K562 (cell line): ENCODE measurements around the gene RIOK3. TPM values are rescaled to one million over a fixed set of nuclear protein-coding genes. Genes with fewer than 3 reads are reported as not detected.

Experiments
- ATF1 ChIP-seq, 2 experiments: fragments of 450-650 bp in 1 of 2; IDR thresholded peaks; 2 replicates each; pipeline ENCODE4 v1.6.1; 2016; ENCODE audit warnings: missing compliant biosample characterization in 1 of 2, missing genetic modification characterization in 1 of 2
- ATF7 ChIP-seq: fragments of 450-650 bp; IDR thresholded peaks from 2 replicates; pipeline ENCODE4 v1.7.1; 2014; ENCODE audit warnings: mild to moderate bottlenecking, moderate library complexity
- BCLAF1 ChIP-seq, 2 experiments: fragments of 450-650 bp in 1 of 2; IDR thresholded peaks; 2 replicates each; pipeline ENCODE4 v1.6.1; 2011 to 2017; ENCODE audit warnings: low read depth in 2 of 2, antibody characterized with exemption in 1 of 2, borderline replicate concordance in 1 of 2, low read length in 1 of 2, mild to moderate bottlenecking in 1 of 2, mixed read lengths in 1 of 2; ENCODE audit not compliant: control insufficient read depth in 1 of 2
- CBFA2T2 ChIP-seq: fragments of 450-650 bp; conservative IDR thresholded peaks from 2 replicates; pipeline ENCODE4 v1.6.1; 2017; ENCODE audit warnings: mild to moderate bottlenecking
- CBFA2T3 ChIP-seq: fragments of 450-650 bp; IDR thresholded peaks from 2 replicates; pipeline ENCODE4 v1.6.1; 2017
- EGR1 ChIP-seq: fragments of 450-650 bp; conservative IDR thresholded peaks from 2 replicates; pipeline ENCODE4 v1.6.1; 2017; ENCODE audit warnings: mild to moderate bottlenecking
- ETV1 ChIP-seq: fragments of 450-650 bp; conservative IDR thresholded peaks from 2 replicates; pipeline ENCODE4 v1.6.1; 2016; ENCODE audit warnings: missing genetic modification characterization, control low read depth, low read depth, missing compliant biosample characterization
- FIP1L1 ChIP-seq: fragments of 200-400 bp; formaldehyde crosslinking; IDR thresholded peaks from 2 replicates; pipeline ENCODE4 v1.6.1; 2018; ENCODE audit warnings: mild to moderate bottlenecking, low read depth, low read length; ENCODE audit not compliant: poor library complexity, severe bottlenecking
- HNRNPL ChIP-seq: fragments of 200-400 bp; formaldehyde crosslinking; IDR thresholded peaks from 2 replicates; pipeline ENCODE4 v1.6.1; 2017; ENCODE audit warnings: low read depth, mild to moderate bottlenecking, low read length
- HOXB6 ChIP-seq: fragments of 250-450 bp; sonication (Bioruptor Pico); IDR thresholded peaks from 2 replicates; pipeline ENCODE4 v1.5.1; 2022; ENCODE audit warnings: mild to moderate bottlenecking, borderline replicate concordance
- MYNN ChIP-seq, 2 experiments: sonication (generic); formaldehyde crosslinking in 1 of 2; IDR thresholded peaks; 2 replicates each; pipeline versions ENCODE4 v1.5.0 to v1.6.1; 2016 to 2020; ENCODE audit warnings: antibody characterized with exemption in 1 of 2, missing genetic modification reagents in 1 of 2
- NEUROD1 ChIP-seq: fragments of 150-350 bp; IDR thresholded peaks from 2 replicates; pipeline ENCODE4 v1.6.1; 2014; ENCODE audit warnings: borderline replicate concordance, low read length, low read depth; ENCODE audit not compliant: partially characterized antibody
- NRF1 ChIP-seq, 2 experiments: fragments of 450-650 bp; IDR thresholded peaks in 1 of 2; conservative IDR thresholded peaks in 1 of 2; 2 replicates each; pipeline ENCODE4 v1.6.1; 2014; ENCODE audit warnings: mild to moderate bottlenecking in 2 of 2
- RB1 ChIP-seq: fragments of 450-650 bp; IDR thresholded peaks from 2 replicates; pipeline ENCODE4 v1.6.1; 2017; ENCODE audit warnings: low read depth, mild to moderate bottlenecking
- SFPQ ChIP-seq: fragments of 200-400 bp; formaldehyde crosslinking; IDR thresholded peaks from 2 replicates; pipeline ENCODE4 v1.6.1; 2017; ENCODE audit warnings: mild to moderate bottlenecking, low read depth, low read length, moderate library complexity
- SREBF1 ChIP-seq: fragments of 150-350 bp; IDR thresholded peaks from 2 replicates; pipeline ENCODE4 v1.6.1; 2014; ENCODE audit warnings: antibody characterized with exemption, low read depth, low read length, borderline replicate concordance
- SRF ChIP-seq, 2 experiments: fragments of 250-450, 450-650 bp in 1 of 2; sonication (Bioruptor Pico) in 1 of 2; sonication (generic) in 1 of 2; formaldehyde crosslinking; IDR thresholded peaks; 2 replicates each; pipeline versions ENCODE4 v1.5.0 to v1.5.1; 2020 to 2022; ENCODE audit warnings: mild to moderate bottlenecking in 1 of 2, missing genetic modification reagents in 1 of 2
- SRSF3 ChIP-seq: fragments of 200-400 bp; formaldehyde crosslinking; IDR thresholded peaks from 2 replicates; pipeline ENCODE4 v1.6.1; 2016; ENCODE audit warnings: mild to moderate bottlenecking, low read length, moderate library complexity; ENCODE audit not compliant: insufficient read depth
- UBTF ChIP-seq, 2 experiments: IDR thresholded peaks; 2 replicates each; pipeline ENCODE4 v1.6.1; 2012; ENCODE audit warnings: improper control_type of control experiment in 2 of 2, low read depth in 2 of 2, low read length in 2 of 2, borderline replicate concordance in 1 of 2
- ZNF668 ChIP-seq: fragments of 250-450 bp; sonication (Bioruptor Pico); IDR thresholded peaks from 2 replicates; pipeline ENCODE4 v1.8.0; 2022; ENCODE audit warnings: mild to moderate bottlenecking, inconsistent platforms
- polyA plus RNA-seq, 8 experiments: library from polyadenylated mRNA; depleted of rRNA in 4 of 8; stranded (reverse) in 5 of 8; unstranded in 3 of 8; fragments of >200 nt; fragmentation: Nextera tagmentation in 2 of 8; fragmentation: Illumina TruSeq in 1 of 8; extraction: Ambion mirVana in 2 of 8; extraction: Trizol in 1 of 8; gene quantifications; 2 replicates each; pipeline versions ENCODE4 v1.2.1 to v1.2.3, GENCODE V29; 2011 to 2014; ENCODE audit warnings: inconsistent platforms in 1 of 8, missing spikeins in 1 of 8
- total RNA-seq, 7 experiments: library from RNA; depleted of rRNA in 6 of 7; stranded (reverse); fragments of >200 nt in 6 of 7; fragmentation: Illumina TruSeq in 2 of 7; extraction: Trizol in 2 of 7; gene quantifications; 2 replicates each; pipeline versions ENCODE4 v1.2.1 to v1.2.3, GENCODE V29; 2011 to 2021; ENCODE audit warnings: low replicate concordance in 1 of 7

RIOK3 gene
- total and polyA plus RNA-seq, 9 of the 15 experiments (the other 6 are each of a cell fraction or from before 2014, with no cell fraction given) = 21.4 to 89.5 (median 62.9) TPM

- TF ChIP-seq SREBF1 = no peak
- no peak for TF ChIP-seq SRSF3
- no peak for TF ChIP-seq SFPQ
- TF ChIP-seq BCLAF1 (IDR thresholded peaks at IDR 0.05; ENCODE audit: borderline replicate concordance in 1 of 2, control insufficient read depth in 1 of 2, low read depth in 2 of 2, low read length in 1 of 2) = no peak
- TF ChIP-seq ATF7 = peak; percentile 94
- TF ChIP-seq CBFA2T3 = peak; percentile 78
- TF ChIP-seq CBFA2T2 = peak; percentile 50; the same call in 1 of the 2 replicates
- TF ChIP-seq FIP1L1 = no peak
- TF ChIP-seq MYNN (IDR thresholded peaks at IDR 0.05) = peak; percentile 87
- TF ChIP-seq MYNN (CRISPR knock-in tag; IDR thresholded peaks at IDR 0.05) = no peak
- TF ChIP-seq SRF (CRISPR knock-in tag; IDR thresholded peaks at IDR 0.05) = no peak
- no peak for TF ChIP-seq HNRNPL
- 0 out of 4 replicates have a peak, but pooled peaks of 1 of the 2 experiments have one; percentile 40 for TF ChIP-seq UBTF (IDR thresholded peaks at IDR 0.05; ENCODE audit: borderline replicate concordance in 1 of 2, low read depth in 2 of 2, low read length in 2 of 2)
- peak; percentile 43 to 59 for TF ChIP-seq NRF1 (conservative IDR thresholded peaks at IDR 0.05 in 1 of 2, IDR thresholded peaks at IDR 0.05 in 1 of 2)
- no peak for TF ChIP-seq EGR1
- TF ChIP-seq HOXB6 (CRISPR knock-in tag) = no peak
- TF ChIP-seq ETV1 = no peak
- no peak for TF ChIP-seq RB1
- TF ChIP-seq ATF1 (CRISPR knock-in tag; IDR thresholded peaks at IDR 0.05) = no peak
- TF ChIP-seq ATF1 (tag; IDR thresholded peaks at IDR 0.05) = peak; percentile 81
- no peak for TF ChIP-seq ZNF668 (CRISPR knock-in tag)
- peak; percentile 29 for TF ChIP-seq NEUROD1
Measured at GRCh38 chr18:23422751-23423418, 30.2 kb upstream of the RIOK3 start (continued).
